ENCODE measurements around the gene EIF3A. TPM values are rescaled to one million over a fixed set of nuclear protein-coding genes. Genes with fewer than 3 reads are reported as not detected.

The EIF3A gene
- total and polyA plus RNA-seq, 8 donors = 37.3 to 156 (median 89.8) TPM

DNA sequence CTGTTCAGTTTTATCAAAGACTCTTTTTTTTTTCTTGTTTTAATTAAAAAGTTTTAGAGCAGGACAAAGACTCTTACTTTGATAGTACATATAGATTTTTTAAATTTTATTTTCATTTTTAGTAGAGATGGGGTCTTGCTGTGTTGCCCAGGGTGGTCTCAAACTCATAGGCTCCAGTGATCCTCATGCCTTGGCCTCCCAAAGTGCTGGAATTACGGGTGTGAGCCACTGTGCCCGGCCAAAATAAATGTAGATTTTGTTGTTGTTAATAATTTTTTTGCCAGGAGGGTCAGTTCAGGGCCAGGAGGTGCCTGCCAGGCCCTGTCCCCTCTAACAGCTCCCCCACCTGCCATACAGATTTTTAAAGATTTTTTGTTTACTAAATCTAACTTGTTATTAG is 40.3 kb upstream of the EIF3A start:
- Histone ChIP-seq H3K27me3 (no peaks in the 10 kb centered on the region), H3K4me1 (peaks cover 0 to 13% (median 3%) of the 10 kb centered on the region in 4 donors), H3K27ac (peak overlapping the region in 3 of 5 donors; percentile 28 to 73 (median 53)), H3K36me3 (peaks cover 28 to 96% (median 90%) of the 10 kb centered on the region in 4 donors), H3K4me3 (no peak overlapping the region), H3K9me3 (no peaks in the 10 kb centered on the region)
- TF ChIP-seq POLR2AphosphoS5 (IDR thresholded peaks at IDR 0.05) = no peak
- no peak for TF ChIP-seq EP300 (IDR thresholded peaks at IDR 0.05)
- TF ChIP-seq POLR2A (IDR thresholded peaks at IDR 0.05) = no peak
- TF ChIP-seq, protein P1, sequence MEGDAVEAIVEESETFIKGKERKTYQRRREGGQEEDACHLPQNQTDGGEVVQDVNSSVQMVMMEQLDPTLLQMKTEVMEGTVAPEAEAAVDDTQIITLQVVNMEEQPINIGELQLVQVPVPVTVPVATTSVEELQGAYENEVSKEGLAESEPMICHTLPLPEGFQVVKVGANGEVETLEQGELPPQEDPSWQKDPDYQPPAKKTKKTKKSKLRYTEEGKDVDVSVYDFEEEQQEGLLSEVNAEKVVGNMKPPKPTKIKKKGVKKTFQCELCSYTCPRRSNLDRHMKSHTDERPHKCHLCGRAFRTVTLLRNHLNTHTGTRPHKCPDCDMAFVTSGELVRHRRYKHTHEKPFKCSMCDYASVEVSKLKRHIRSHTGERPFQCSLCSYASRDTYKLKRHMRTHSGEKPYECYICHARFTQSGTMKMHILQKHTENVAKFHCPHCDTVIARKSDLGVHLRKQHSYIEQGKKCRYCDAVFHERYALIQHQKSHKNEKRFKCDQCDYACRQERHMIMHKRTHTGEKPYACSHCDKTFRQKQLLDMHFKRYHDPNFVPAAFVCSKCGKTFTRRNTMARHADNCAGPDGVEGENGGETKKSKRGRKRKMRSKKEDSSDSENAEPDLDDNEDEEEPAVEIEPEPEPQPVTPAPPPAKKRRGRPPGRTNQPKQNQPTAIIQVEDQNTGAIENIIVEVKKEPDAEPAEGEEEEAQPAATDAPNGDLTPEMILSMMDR (IDR thresholded peaks at IDR 0.05) = no peak
- WGBS, 5 donors = 90 to 96% (median 93%) methylated on average over 2 of the region's 2 CpGs
- intact Hi-C loops (cut with DNase I; ENCODE audit: low total_unique reads) = no loop called here
- DNase-seq = no peak

DNA sequence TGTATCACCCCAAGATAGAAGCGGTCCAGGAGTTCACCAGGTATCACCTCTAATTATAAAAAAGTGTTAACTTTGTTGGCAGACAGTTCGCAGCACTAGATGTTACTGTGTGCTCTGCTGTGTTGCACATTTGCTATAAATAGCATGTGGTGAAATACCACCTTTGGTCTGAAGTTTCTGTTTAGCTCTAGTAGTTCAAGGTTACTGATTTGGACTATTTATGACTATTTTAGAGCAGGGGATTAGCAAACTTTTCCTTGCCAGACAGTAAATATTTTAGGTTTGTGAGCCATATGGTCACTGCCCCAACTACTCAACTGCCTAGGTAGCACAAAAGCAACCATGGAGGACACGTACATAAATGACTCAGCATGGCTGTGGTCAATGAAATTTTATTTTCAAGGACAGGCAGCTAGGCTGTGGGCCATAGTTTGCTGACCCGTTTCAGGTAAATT is 39.8 kb upstream of the EIF3A start:
- TF ChIP-seq POLR2A (IDR thresholded peaks at IDR 0.05) (no peak), POLR2AphosphoS5 (IDR thresholded peaks at IDR 0.05) (no peak), EP300 (IDR thresholded peaks at IDR 0.05) (no peak)
- TF ChIP-seq, protein P1 (IDR thresholded peaks at IDR 0.05) = no peak
- Histone ChIP-seq H3K36me3 (peaks cover 28 to 93% (median 86%) of the 10 kb centered on the region in 4 donors), H3K4me3 (no peak overlapping the region), H3K27me3 (no peaks in the 10 kb centered on the region), H3K4me1 (peaks cover 0 to 13% (median 3%) of the 10 kb centered on the region in 4 donors), H3K27ac (peak overlapping the region in 3 of 5 donors; percentile 28 to 73 (median 53)), H3K9me3 (no peaks in the 10 kb centered on the region)
- intact Hi-C loops (cut with DNase I; ENCODE audit: low total_unique reads) = no loop called here
- WGBS, 5 donors = 65 to 80% (median 69%) methylated on average over 4 of the region's 4 CpGs
- no peak for DNase-seq

DNA sequence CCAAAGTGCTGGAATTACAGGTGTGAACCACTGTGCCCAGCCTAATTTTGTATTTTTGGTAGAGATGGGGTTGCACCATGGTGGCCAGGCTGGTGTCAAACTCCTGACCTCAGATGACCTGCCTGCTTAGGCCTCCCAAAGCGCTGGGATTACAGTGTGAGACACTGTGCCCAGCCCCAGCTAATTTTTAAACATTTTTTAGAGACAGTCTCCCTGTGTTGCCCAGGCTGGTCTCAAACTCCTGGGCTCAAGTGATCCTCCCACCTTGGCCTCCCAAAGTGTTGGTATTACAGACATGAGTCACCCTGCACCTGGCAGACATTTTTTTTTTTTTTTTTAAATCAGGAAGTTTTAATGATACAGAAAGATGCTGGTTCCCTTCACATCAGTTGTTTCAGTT is 38.8 kb upstream of the EIF3A start:
- Histone ChIP-seq H3K36me3 (peaks cover 24 to 90% (median 83%) of the 10 kb centered on the region in 4 donors), H3K4me3 (no peak overlapping the region), H3K9me3 (no peaks in the 10 kb centered on the region), H3K27me3 (no peaks in the 10 kb centered on the region), H3K4me1 (peaks cover 0 to 19% (median 5%) of the 10 kb centered on the region in 4 donors), H3K27ac (peak overlapping the region in 2 of 5 donors; percentile 53 to 73)
- intact Hi-C loops (cut with DNase I; ENCODE audit: low total_unique reads) = no loop called here
- WGBS, 5 donors = 89 to 100% (median 91%) methylated on average over 1 of the region's 1 CpG
- no peak for DNase-seq
- TF ChIP-seq EP300 (IDR thresholded peaks at IDR 0.05) (no peak), POLR2A (IDR thresholded peaks at IDR 0.05) (no peak), POLR2AphosphoS5 (IDR thresholded peaks at IDR 0.05) (no peak)
- TF ChIP-seq, protein P1 (IDR thresholded peaks at IDR 0.05) = no peak

DNA sequence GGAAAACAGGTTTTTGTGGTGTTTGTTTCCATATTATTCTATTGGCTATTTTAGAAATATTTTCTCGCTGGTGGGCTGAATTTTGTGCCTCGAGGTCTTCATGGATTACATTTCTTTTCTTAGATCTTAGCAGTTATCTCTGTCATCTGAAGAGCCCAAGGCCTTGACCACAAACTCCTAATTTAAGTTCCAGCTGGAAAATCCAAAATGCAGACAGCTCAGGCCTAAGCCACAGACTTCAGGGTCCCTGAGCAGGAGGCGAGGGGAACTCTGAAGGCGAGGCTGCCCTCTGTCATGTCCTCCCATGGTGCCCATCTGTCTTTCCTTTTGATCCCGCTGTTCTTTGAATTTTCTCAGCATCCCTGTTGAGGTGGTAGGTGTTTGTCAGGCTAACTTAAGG is 37.6 kb upstream of the EIF3A start:
- Histone ChIP-seq H3K27ac (no peak overlapping the region), H3K27me3 (no peaks in the 10 kb centered on the region), H3K4me3 (no peak overlapping the region), H3K36me3 (peaks cover 23 to 90% (median 83%) of the 10 kb centered on the region in 4 donors), H3K4me1 (peaks cover 0 to 23% (median 10%) of the 10 kb centered on the region in 4 donors), H3K9me3 (no peaks in the 10 kb centered on the region)
- TF ChIP-seq EP300 (IDR thresholded peaks at IDR 0.05) (no peak), POLR2AphosphoS5 (IDR thresholded peaks at IDR 0.05) (no peak), POLR2A (IDR thresholded peaks at IDR 0.05) (no peak)
- TF ChIP-seq, protein P1 (IDR thresholded peaks at IDR 0.05) = no peak
- 91 to 95% (median 93%) methylated on average over 5 of the region's 5 CpGs for WGBS, 5 donors
- intact Hi-C loops (cut with DNase I; ENCODE audit: low total_unique reads) = no loop called here
- no peak for DNase-seq

Data from stomach (tissue), 9 donors.